ENCODE results near the gene CRYGB. TPM values are rescaled to one million over a fixed set of nuclear protein-coding genes. Genes with fewer than 3 reads are reported as not detected.

The CRYGB gene
- total RNA-seq, 1 experiment from 2014 or later: not detected

DNA sequence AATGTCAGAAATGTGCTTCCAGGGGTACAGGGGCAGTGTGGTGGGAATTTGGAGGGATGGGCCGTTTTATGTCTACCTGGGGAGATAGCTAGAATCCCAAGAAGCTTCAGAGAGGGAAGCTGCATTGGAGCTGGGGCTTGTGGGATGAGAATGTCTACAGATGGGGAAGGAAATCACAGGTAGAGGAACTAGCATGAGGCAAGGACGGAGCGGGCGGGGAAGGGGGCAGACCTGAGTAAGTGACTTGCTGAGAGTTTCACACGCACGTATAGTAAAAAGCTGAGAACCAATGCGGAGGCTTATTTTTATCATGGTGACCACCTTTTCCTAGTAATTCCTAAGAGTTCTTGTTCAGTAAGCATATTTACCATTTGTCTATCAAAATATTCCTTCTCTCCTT, 37.6 kb upstream of the CRYGB start:
- Histone ChIP-seq H3K4me2 (ENCODE audit: insufficient read depth, insufficient read length, low read length) (peak overlapping the region; percentile 47), H2BK12ac (ENCODE audit: insufficient read length, low read depth, low read length) (no peak overlapping the region), H2AK5ac (ENCODE audit: insufficient read length, low read length) (no peak overlapping the region), H4K8ac (replicated peaks; ENCODE audit: insufficient read length, low read depth, low read length) (no peak overlapping the region), H3K23me2 (ENCODE audit: insufficient read length, low read depth, low read length, poor library complexity, severe bottlenecking) (peaks cover 4% of the 10 kb centered on the region), H3K79me1 (ENCODE audit: insufficient read depth, low read depth, low read length, poor library complexity, severe bottlenecking) (no peaks in the 10 kb centered on the region), H3K18ac (ENCODE audit: insufficient read length, low read depth, low read length) (no peak overlapping the region), H2BK120ac (ENCODE audit: low read depth, low read length, poor library complexity, severe bottlenecking) (no peak overlapping the region), H2BK15ac (ENCODE audit: low read depth, low read length) (no peak overlapping the region), H3T11ph (ENCODE audit: low read length) (no peak overlapping the region), H3K27me3 (ENCODE audit: insufficient read depth, low read length) (no peaks in the 10 kb centered on the region), H3K14ac (ENCODE audit: insufficient read depth, low read length) (no peak overlapping the region), H2AFZ (ENCODE audit: low read length) (no peak overlapping the region), H3K9me3 (ENCODE audit: control insufficient read depth, low read depth, low read length) (no peaks in the 10 kb centered on the region), H4K5ac (ENCODE audit: insufficient read length, low read depth, low read length) (no peak overlapping the region), H3K9ac (ENCODE audit: extremely low read depth, insufficient read length, low read length) (no peak overlapping the region), H4K20me1 (ENCODE audit: control insufficient read depth, insufficient read depth, insufficient read length) (no peaks in the 10 kb centered on the region), H3K79me2 (ENCODE audit: insufficient read depth, low read length) (no peaks in the 10 kb centered on the region), H3K23ac (ENCODE audit: insufficient read length, low read depth, low read length) (no peak overlapping the region), H3K27ac (ENCODE audit: insufficient read length, low read depth, low read length) (no peak overlapping the region), H4K91ac (ENCODE audit: insufficient read length, low read depth, low read length) (no peak overlapping the region), H3K4me1 (ENCODE audit: insufficient read depth, low read length) (peaks cover 5% of the 10 kb centered on the region), H2BK20ac (ENCODE audit: low read depth, low read length, poor library complexity, severe bottlenecking) (no peak overlapping the region), H3K56ac (ENCODE audit: insufficient read length, low read depth, low read length) (no peak overlapping the region), H3K4ac (ENCODE audit: low read depth, low read length) (no peak overlapping the region), H2BK5ac (ENCODE audit: insufficient read length, low read length) (no peak overlapping the region)
- peak; percentile 72 for DNase-seq
- Mint-ChIP-seq H3K27me3 (ENCODE audit: low read depth) (no peaks in the 10 kb centered on the region), H3K27ac (peak overlapping the region in 2 of 3 experiments; percentile 36 to 82; a peak in 3 of 7 replicates), H3K4me1 (peaks cover 47 to 64% of the 10 kb centered on the region in 2 experiments), H3K4me3 (peak overlapping the region; percentile 61 to 75), H3K9me3 (no peaks in the 10 kb centered on the region), H3K36me3 (ENCODE audit: insufficient read depth in 1 of 3, low read depth in 3 of 3) (no peaks in the 10 kb centered on the region)
- TF ChIP-seq, protein P1, sequence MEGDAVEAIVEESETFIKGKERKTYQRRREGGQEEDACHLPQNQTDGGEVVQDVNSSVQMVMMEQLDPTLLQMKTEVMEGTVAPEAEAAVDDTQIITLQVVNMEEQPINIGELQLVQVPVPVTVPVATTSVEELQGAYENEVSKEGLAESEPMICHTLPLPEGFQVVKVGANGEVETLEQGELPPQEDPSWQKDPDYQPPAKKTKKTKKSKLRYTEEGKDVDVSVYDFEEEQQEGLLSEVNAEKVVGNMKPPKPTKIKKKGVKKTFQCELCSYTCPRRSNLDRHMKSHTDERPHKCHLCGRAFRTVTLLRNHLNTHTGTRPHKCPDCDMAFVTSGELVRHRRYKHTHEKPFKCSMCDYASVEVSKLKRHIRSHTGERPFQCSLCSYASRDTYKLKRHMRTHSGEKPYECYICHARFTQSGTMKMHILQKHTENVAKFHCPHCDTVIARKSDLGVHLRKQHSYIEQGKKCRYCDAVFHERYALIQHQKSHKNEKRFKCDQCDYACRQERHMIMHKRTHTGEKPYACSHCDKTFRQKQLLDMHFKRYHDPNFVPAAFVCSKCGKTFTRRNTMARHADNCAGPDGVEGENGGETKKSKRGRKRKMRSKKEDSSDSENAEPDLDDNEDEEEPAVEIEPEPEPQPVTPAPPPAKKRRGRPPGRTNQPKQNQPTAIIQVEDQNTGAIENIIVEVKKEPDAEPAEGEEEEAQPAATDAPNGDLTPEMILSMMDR (conservative IDR thresholded peaks at IDR 0.05): 0 out of 3 replicates have a peak, but pooled peaks have one; percentile 17
- WGBS (ENCODE audit: extremely low coverage, insufficient read length, low lambda C conversion rate): no CpG with 5 or more reads among the region's 7 CpGs

Measured in H9 (cell line).